DOHH2 (cell line): Measurements from ENCODE around the gene PATJ.

Experiments
- H3F3A ChIP-seq: fragments of 200-600 bp; sonication (generic), shearing (Covaris generic); 2 replicates; pipeline ENCODE4 v1.6.0; 2016; ENCODE audit warnings: antibody characterized with exemption, mild to moderate bottlenecking; ENCODE audit not compliant: control insufficient read depth, insufficient read depth
- H3K27ac ChIP-seq: fragments of 200-600 bp; sonication (generic); 2 replicates; pipeline ENCODE4 v1.5.1; 2014; ENCODE audit warnings: low read depth, mild to moderate bottlenecking, low read length, moderate library complexity
- H3K27me3 ChIP-seq: fragments of 200-600 bp; sonication (generic); 2 replicates; pipeline ENCODE4 v1.6.1; 2014; ENCODE audit warnings: mild to moderate bottlenecking, low read length, mixed read lengths; ENCODE audit not compliant: control insufficient read depth
- H3K36me3 ChIP-seq: fragments of 200-600 bp; sonication (generic); 2 replicates; pipeline ENCODE4 v1.6.1; 2014; ENCODE audit warnings: mild to moderate bottlenecking, low read length, moderate library complexity, mixed read lengths; ENCODE audit not compliant: control insufficient read depth
- H3K4me1 ChIP-seq: fragments of 200-600 bp; sonication (generic); 2 replicates; pipeline ENCODE4 v1.6.1; 2014; ENCODE audit warnings: mild to moderate bottlenecking, low read length, mixed read lengths; ENCODE audit not compliant: control insufficient read depth
- H3K4me2 ChIP-seq: fragments of 200-600 bp; sonication (generic); 2 replicates; pipeline ENCODE4 v1.6.0; 2014; ENCODE audit warnings: mild to moderate bottlenecking, low read length, moderate library complexity
- H3K4me3 ChIP-seq: fragments of 200-600 bp; sonication (generic); 2 replicates; pipeline ENCODE4 v1.5.1; 2014; ENCODE audit warnings: mild to moderate bottlenecking, low read length, mixed read lengths
- H3K79me2 ChIP-seq: fragments of 200-600 bp; sonication (generic); 2 replicates; pipeline ENCODE4 v1.6.1; 2014; ENCODE audit warnings: mild to moderate bottlenecking, low read length, mixed read lengths; ENCODE audit not compliant: control insufficient read depth
- H3K9me2 ChIP-seq: fragments of 200-600 bp; sonication (generic); replicated peaks from 2 replicates; pipeline ENCODE4 v1.6.1; 2014; ENCODE audit warnings: mild to moderate bottlenecking, low read length, mixed read lengths; ENCODE audit not compliant: control insufficient read depth
- H3K9me3 ChIP-seq: fragments of 200-600 bp; sonication (generic); 2 replicates; pipeline ENCODE4 v1.6.1; 2014; ENCODE audit warnings: antibody characterized with exemption, low read length, mixed read lengths; ENCODE audit not compliant: control insufficient read depth, insufficient read depth
- H4K20me1 ChIP-seq: fragments of 200-600 bp; sonication (generic); 2 replicates; pipeline ENCODE4 v1.6.0; 2014; ENCODE audit warnings: low read depth, mild to moderate bottlenecking, antibody characterized with exemption, low read length, moderate library complexity; ENCODE audit not compliant: control insufficient read depth, insufficient read depth
- CTCF ChIP-seq: fragments of 200-600 bp; sonication (generic); IDR thresholded peaks from one replicate; pipeline ENCODE4 v1.5.1; 2014; ENCODE audit warnings: antibody characterized with exemption, mild to moderate bottlenecking, low read depth, low read length; ENCODE audit not compliant: poor library complexity, severe bottlenecking
- EZH2phosphoT487 ChIP-seq: fragments of 200-600 bp; sonication (generic); IDR thresholded peaks from 2 replicates; pipeline ENCODE4 v1.6.1; 2017; ENCODE audit warnings: borderline replicate concordance, mild to moderate bottlenecking, antibody characterized with exemption, low read length, moderate library complexity, mixed read lengths

Gene PATJ, protein sequence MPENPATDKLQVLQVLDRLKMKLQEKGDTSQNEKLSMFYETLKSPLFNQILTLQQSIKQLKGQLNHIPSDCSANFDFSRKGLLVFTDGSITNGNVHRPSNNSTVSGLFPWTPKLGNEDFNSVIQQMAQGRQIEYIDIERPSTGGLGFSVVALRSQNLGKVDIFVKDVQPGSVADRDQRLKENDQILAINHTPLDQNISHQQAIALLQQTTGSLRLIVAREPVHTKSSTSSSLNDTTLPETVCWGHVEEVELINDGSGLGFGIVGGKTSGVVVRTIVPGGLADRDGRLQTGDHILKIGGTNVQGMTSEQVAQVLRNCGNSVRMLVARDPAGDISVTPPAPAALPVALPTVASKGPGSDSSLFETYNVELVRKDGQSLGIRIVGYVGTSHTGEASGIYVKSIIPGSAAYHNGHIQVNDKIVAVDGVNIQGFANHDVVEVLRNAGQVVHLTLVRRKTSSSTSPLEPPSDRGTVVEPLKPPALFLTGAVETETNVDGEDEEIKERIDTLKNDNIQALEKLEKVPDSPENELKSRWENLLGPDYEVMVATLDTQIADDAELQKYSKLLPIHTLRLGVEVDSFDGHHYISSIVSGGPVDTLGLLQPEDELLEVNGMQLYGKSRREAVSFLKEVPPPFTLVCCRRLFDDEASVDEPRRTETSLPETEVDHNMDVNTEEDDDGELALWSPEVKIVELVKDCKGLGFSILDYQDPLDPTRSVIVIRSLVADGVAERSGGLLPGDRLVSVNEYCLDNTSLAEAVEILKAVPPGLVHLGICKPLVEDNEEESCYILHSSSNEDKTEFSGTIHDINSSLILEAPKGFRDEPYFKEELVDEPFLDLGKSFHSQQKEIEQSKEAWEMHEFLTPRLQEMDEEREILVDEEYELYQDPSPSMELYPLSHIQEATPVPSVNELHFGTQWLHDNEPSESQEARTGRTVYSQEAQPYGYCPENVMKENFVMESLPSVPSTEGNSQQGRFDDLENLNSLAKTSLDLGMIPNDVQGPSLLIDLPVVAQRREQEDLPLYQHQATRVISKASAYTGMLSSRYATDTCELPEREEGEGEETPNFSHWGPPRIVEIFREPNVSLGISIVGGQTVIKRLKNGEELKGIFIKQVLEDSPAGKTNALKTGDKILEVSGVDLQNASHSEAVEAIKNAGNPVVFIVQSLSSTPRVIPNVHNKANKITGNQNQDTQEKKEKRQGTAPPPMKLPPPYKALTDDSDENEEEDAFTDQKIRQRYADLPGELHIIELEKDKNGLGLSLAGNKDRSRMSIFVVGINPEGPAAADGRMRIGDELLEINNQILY (N-terminal part only)

DNA sequence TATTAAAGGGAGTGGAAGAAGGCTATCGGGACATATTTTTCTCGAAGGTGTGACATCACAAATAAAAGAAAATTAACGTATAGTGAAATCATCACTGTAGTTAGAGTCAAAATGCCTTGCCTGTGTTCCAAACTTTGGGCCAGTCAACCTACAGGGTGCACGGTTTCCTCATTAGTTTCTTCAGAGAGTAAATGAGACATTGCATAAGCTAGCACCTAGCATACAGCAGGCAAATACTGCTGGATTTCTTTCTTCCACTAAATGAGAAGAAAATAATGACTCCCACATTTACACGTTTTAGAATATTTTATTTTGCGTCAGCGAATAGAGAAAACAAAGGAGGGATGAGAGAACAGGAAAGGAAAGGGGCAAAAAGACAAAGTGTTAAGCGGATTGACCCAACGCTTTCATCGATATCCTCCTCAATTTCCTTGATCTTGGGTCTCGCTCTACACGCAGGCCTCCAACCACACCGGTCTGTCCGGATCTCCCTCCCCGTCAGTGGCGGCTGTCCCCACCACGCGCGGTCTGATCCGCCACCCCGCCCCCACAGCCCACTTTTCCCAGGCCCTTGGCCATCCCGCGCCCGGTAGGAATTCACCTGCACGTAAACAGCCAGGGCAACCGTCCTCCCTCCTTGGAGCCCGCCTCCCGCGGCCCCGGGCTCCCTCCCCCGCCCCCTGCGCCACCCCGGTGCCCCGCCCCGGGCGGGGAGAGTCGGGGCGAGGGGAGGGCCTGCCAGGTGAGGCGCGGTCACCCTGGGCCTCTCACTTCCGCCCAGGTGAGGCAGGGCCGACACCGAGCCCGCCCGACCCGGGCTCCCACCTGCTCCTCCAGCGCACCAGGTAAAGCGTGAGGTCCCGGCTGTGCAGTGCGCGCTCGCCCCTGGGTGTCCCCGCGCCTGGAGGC, at the start of gene PATJ:
TSS of gene PATJ (plus strand) at position 770 of the 909 bp plus-strand sequence. CDS start 20,413 bp downstream, outside the sequence.
- Histone ChIP-seq H3K36me3 (no peaks in the 10 kb centered on the region), H3K27me3 (no peaks in the 10 kb centered on the region), H3F3A (peaks cover 18% of the 10 kb centered on the region), H3K4me2 (peak within 1 kb of the TSS; percentile 68), H3K79me2 (peaks cover 13% of the 10 kb centered on the region), H3K4me3 (peak within 1 kb of the TSS; percentile 78), H4K20me1 (no peaks in the 10 kb centered on the region), H3K27ac (peak within 1 kb of the TSS; percentile 35), H3K9me2 (no peaks in the 10 kb centered on the region), H3K4me1 (peaks cover 20% of the 10 kb centered on the region), H3K9me3 (no peaks in the 10 kb centered on the region)
- no peak for TF ChIP-seq EZH2phosphoT487
- no peak for TF ChIP-seq CTCF

GRCh38 chr1:61699911-61700851, 42.1 kb upstream of the PATJ start:
- no peaks in the 10 kb centered on the region for H3K9me2 ChIP-seq
- no peaks in the 10 kb centered on the region for H3K79me2 ChIP-seq
- no peak for TF ChIP-seq CTCF
- no peak for TF ChIP-seq EZH2phosphoT487
- H3K27ac ChIP-seq, result no peak overlapping the region
- H4K20me1 ChIP-seq, result no peaks in the 10 kb centered on the region
- H3K36me3 ChIP-seq, result peaks cover 45% of the 10 kb centered on the region
- no peak overlapping the region for H3K4me3 ChIP-seq
- H3F3A ChIP-seq, result 0 out of 2 replicates have a peak, but pooled peaks cover 4% of the 10 kb centered on the region
- no peaks in the 10 kb centered on the region for H3K9me3 ChIP-seq
- H3K4me1 ChIP-seq, result no peaks in the 10 kb centered on the region
- no peaks in the 10 kb centered on the region for H3K27me3 ChIP-seq
- H3K4me2 ChIP-seq, result no peak overlapping the region
